ENCODE measurements around the gene ABCG8. TPM values are rescaled to one million over a fixed set of nuclear protein-coding genes. Genes with fewer than 3 reads are reported as not detected.

ABCG8 gene
- polyA plus RNA-seq, 4 donors, result 1.0 to 1.1 (median 1.0) TPM

- DNase-seq (ENCODE audit: low read depth in 4 of 4, low spot score in 2 of 4), result no peak
Observed at GRCh38 chr2:43824951-43825493, 13.7 kb upstream of the ABCG8 start.

- DNase-seq (ENCODE audit: low read depth in 4 of 4, low spot score in 2 of 4), result no peak
Observed at GRCh38 chr2:43825841-43826240, 12.9 kb upstream of the ABCG8 start.

GRCh38 chr2:43826305-43827250, 12.2 kb upstream of the ABCG8 start:
- DNase-seq (ENCODE audit: low read depth in 4 of 4, low spot score in 2 of 4), result no peak

GRCh38 chr2:43831543-43832294, 7.1 kb upstream of the ABCG8 start:
- DNase-seq (ENCODE audit: low read depth in 4 of 4, low spot score in 2 of 4), result peak in 2 of 4 donors; percentile 3 to 10

- no peak for DNase-seq (ENCODE audit: low read depth in 4 of 4, low spot score in 2 of 4)
Observed at GRCh38 chr2:43832457-43832856, 6.3 kb upstream of the ABCG8 start.

GRCh38 chr2:43837033-43837432, 1.7 kb upstream of the ABCG8 start:
- no peak for DNase-seq (ENCODE audit: low read depth in 4 of 4, low spot score in 2 of 4)

GRCh38 chr2:43837831-43838559, 776 bp upstream of the ABCG8 start:
- DNase-seq (ENCODE audit: low read depth in 4 of 4, low spot score in 2 of 4), result no peak

- DNase-seq (ENCODE audit: low read depth in 4 of 4, low spot score in 2 of 4), result no peak
Observed at GRCh38 chr2:43839776-43840564, 1.2 kb downstream of the ABCG8 start.

- DNase-seq (ENCODE audit: low read depth in 4 of 4, low spot score in 2 of 4), result no peak
Observed at GRCh38 chr2:43840965-43841364, 2.2 kb downstream of the ABCG8 start.

- no peak for DNase-seq (ENCODE audit: low read depth in 4 of 4, low spot score in 2 of 4)
Observed at GRCh38 chr2:43841949-43842865, 3.4 kb downstream of the ABCG8 start.

- no peak for DNase-seq (ENCODE audit: low read depth in 4 of 4, low spot score in 2 of 4)
Observed at GRCh38 chr2:43842866-43843226, 4.1 kb downstream of the ABCG8 start.

GRCh38 chr2:43845181-43845580, 6.4 kb downstream of the ABCG8 start:
- no peak for DNase-seq (ENCODE audit: low read depth in 4 of 4, low spot score in 2 of 4)

GRCh38 chr2:43846140-43846793, 7.5 kb downstream of the ABCG8 start:
- no peak for DNase-seq (ENCODE audit: low read depth in 4 of 4, low spot score in 2 of 4)

GRCh38 chr2:43848214-43848613, 9.4 kb downstream of the ABCG8 start:
- peak in 1 of 4 donors; percentile 3 for DNase-seq (ENCODE audit: low read depth in 4 of 4, low spot score in 2 of 4)

- DNase-seq (ENCODE audit: low read depth in 4 of 4, low spot score in 2 of 4), result no peak
Observed at GRCh38 chr2:43851011-43851980, 12.5 kb downstream of the ABCG8 start.

- no peak for DNase-seq (ENCODE audit: low read depth in 4 of 4, low spot score in 2 of 4)
Observed at GRCh38 chr2:43852196-43852730, 13.5 kb downstream of the ABCG8 start.

Measured in left renal cortex interstitium (tissue), 4 donors.